Dermis blood vessel endothelial cell (primary cell): ENCODE results near the gene PAXIP1. TPM values are rescaled to one million over a fixed set of nuclear protein-coding genes. Genes with fewer than 3 reads are reported as not detected.
"Not testable (repeated sequence)": the region's sequence is repeated elsewhere in the genome, so short reads cannot be mapped to it uniquely, and the experiment has no call there.

Experiments
- DNase-seq: peaks from one replicate; pipeline ENCODE4 v3.0.0; 2010
- total RNA-seq: library from RNA; depleted of rRNA; stranded (reverse); fragments of >200 nt; gene quantifications from 2 replicates; pipeline ENCODE4 v1.2.3, GENCODE V29; 2014

Gene PAXIP1
- total RNA-seq, 1 donor from 2014 or later: 7.1 TPM

DNA sequence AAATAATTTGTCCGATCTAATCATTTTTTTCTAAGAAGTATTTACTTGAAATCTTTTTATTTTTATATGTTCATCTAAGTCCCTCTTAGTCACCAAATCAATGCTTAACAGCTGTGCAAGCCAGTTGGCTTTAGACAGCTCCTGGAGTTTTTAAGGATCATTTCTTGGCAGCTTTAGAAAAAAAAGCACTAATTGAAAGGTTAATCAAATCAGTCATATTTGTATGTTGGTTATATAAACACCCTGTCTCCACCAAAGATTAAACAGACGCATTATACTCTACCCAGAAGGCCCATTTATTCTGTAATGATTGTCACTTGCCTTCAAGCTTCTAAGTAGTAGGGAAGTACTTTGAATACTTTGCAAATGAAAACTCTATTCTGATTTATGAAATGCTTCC is 60.2 kb downstream of the PAXIP1 start:
- DNase-seq: no peak

DNA sequence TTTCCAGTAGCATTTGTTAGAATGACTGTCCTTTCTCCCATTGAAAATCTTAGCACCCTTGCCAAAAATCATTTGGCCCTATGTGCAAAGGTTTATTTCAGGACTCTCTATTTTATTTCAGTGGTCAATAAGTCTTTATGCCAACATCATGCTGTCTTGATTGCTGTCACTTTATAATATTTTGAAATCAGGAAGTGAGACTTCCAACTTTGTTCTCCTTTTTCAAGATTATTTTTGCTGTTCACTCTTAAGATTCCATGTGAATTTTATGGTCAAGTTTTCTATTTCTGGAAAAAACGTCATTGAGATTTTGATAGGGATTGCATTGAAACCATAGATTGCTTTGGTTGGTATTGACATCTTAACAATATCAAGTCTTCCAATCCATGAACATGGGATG is 65.1 kb downstream of the PAXIP1 start:
- DNase-seq: no peak

GRCh38 chr7:154934353-154934952 is 68.5 kb downstream of the PAXIP1 start:
- DNase-seq: not testable (repeated sequence)

DNA sequence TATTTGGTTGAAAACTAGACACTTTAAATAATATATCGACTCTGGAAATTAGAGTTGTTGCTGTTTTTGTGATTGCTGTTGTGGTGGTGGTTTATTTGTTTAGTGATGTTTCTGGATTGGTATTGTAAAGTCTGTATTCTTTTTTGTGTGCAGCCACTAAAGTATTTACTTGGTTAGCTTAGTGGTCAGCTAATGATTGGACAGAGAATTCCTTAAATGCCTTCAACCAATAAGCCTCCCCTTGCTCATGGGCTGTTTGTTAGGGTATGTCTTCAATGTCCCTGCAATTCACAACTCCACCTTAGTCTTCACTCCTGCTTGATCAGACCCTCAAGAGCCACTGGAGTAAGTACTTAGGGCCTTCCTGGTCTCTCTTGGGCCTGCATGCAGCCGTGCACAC is 71.0 kb downstream of the PAXIP1 start:
- no peak for DNase-seq

DNA sequence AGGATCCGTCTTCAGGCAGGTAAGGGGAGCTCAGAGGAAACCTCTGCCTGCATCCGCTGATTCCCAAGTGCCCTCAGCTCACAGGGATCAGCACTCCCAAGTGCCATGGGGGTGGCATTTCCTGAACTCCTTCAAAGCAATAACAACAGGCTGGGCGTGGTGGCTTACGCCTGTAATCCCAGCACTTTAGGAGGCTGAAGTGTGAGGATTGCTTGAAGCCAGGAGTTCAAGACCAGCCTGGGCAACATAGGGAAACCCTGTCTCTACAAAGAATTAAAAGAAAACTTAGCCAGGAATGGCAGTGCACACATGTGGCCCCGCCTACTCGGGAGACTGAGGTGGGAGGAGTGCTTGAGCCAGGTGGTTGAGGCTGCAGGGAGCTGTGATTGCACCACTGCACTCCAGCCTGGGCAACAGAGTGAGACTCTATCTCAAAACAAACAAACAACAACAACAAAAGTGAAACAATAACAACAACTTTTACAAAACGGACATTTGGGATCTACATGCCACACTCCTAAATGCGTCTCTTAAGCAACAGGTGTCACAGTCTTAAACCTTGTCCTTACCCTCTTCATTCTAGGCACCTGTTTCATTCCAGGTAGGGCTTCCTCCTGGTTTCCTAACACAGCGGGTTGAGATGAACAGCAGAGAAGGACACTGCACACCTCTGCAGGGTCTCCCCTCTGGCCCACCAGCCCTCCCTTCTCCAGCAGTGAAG is 73.8 kb downstream of the PAXIP1 start:
- no peak for DNase-seq

GRCh38 chr7:154928136-154929005 is 74.6 kb downstream of the PAXIP1 start:
- peak; percentile 95 for DNase-seq

DNA sequence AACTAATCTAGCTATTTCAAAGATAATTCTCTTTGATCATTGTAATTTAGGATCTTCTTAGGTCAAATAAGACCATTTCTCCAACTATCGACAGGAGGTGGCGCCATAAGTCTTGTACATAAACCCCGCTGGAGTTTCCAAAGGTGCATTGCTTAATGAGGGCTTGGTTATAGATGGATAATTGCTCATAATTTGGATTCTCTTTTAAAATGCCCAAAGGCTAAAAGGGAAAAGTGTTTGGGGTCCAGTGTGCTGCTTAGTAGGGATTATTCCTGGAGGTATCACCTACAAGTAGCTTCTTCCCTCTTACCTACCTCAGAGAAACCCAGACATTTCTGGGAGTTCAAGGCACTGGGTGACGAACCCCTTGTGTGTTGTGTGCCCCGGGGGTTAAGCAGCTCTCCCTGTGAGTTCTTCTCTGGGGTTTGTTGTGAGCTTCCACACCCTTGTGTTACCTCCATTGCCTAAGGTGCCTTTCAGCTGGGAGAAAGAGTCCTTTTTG is 75.2 kb downstream of the PAXIP1 start:
- DNase-seq: peak; percentile 96

GRCh38 chr7:154922472-154922871 is 80.5 kb downstream of the PAXIP1 start:
- DNase-seq: not testable (repeated sequence)

- DNase-seq: no peak
Observed at GRCh38 chr7:154919344-154920225, 83.3 kb downstream of the PAXIP1 start.

DNA sequence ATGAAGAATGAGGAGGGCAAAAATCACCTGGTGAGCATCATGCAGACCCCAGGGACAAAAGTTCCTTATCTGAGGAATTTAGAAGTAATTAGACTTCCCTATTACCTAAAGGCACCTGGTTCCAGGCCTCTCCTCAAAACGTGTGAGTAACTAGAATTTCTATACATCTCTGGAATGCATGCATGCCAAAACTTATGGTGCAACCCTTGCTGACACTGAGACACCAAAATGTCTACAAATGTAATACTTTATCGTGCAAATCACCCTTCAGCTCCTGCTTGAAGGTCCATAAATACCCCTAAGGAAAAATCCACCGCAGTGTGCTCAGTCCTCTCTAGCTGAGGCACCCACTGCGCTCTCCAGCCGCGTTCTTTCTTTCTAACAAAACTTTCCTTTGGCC is 84.2 kb downstream of the PAXIP1 start:
- no peak for DNase-seq

GRCh38 chr7:154918266-154918665 is 84.7 kb downstream of the PAXIP1 start:
- DNase-seq: no peak

- no peak for DNase-seq
Observed at GRCh38 chr7:154917808-154918160, 85.1 kb downstream of the PAXIP1 start.

GRCh38 chr7:154916856-154917807 is 85.8 kb downstream of the PAXIP1 start:
- DNase-seq: no peak

DNA sequence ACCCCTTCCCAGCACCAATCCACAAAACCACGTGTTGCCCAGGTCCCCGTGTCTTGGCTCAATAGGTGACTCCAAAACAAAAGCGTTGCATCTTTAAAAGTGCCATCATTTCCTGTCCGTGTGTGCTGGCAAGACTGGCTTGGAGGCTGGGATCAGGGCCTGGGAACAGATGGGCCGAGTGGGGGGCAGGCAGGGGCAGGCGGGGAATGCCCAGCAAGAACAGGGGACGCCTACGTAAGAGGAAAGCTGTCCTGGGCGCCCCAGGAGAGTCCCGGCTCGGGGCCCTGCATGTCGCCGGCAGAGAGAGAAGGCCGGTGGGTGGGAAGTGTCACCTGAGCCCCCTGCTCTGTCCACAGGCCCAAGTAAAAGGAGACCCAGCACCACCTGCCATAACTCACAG is 86.5 kb downstream of the PAXIP1 start:
- DNase-seq: no peak

DNA sequence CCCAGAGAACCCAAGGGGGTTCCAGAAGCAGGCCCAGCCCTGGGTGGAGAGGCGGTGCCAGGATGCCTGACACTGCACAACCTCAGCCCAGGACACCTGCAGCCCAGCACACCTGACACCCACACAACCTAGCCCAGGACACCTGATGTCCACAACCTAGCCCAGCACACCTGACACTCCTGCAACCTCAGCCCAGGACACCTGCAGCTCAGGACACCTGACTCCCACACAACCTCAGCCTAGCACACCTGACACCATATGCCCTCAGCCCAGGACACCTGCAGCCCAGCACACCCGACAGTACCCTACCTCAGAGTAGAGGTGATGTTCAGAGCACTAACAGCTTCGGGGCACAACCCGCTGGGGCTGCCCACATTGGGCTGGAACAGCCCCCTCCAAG is 87.3 kb downstream of the PAXIP1 start:
- DNase-seq: no peak

DNA sequence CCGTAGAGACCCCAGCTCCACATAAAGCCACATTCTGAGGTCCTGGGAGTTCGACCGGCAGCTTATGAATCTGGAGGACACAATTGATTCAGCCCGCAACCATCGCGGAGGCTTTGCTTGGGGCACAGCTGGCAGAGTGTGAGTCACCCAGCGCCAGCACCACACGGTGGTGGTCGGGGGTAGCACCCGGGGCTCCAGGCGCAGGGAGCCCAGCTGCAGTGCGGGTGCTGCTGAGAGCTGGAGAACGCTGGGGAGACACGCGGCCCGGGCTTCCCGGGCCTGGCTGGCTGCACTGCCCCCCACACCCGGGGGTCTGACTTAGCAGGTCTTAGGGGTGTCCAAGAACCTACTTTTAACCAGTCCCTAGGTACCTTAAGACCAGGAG is 87.9 kb downstream of the PAXIP1 start:
- no peak for DNase-seq

DNA sequence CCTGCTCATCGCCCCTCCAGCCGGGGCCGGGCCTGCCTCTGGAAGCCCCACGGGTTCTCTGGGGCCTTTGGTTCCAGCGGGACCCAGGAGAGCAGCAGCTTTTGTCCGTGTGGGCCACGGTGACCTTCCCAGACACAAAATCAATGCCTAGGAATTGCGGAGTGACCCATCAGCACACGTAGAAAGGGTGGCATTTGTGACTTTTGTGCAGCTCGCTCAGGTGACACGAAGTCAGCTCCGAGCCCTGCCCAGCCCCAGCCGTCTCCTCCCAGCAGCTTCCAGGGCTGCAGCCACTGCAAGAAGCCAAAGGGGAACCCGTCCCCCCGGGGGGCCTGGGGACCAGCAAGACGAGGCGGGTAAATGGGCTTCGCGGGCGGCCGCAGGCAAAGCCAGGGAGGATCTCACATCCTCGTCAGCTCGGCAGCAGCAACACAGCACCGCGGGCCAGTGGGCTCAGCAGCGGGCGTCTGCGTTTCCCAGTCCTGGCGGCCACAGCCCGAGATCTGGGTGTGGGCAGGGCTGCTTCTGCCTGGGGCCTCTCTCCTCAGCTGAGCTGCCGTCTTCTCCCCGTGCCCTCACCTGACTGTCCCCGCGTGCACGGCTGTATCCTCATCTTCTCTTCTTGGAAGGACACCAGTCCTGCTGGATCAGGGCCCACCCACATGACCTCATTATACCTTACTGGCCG is 88.5 kb downstream of the PAXIP1 start:
- DNase-seq: no peak

DNA sequence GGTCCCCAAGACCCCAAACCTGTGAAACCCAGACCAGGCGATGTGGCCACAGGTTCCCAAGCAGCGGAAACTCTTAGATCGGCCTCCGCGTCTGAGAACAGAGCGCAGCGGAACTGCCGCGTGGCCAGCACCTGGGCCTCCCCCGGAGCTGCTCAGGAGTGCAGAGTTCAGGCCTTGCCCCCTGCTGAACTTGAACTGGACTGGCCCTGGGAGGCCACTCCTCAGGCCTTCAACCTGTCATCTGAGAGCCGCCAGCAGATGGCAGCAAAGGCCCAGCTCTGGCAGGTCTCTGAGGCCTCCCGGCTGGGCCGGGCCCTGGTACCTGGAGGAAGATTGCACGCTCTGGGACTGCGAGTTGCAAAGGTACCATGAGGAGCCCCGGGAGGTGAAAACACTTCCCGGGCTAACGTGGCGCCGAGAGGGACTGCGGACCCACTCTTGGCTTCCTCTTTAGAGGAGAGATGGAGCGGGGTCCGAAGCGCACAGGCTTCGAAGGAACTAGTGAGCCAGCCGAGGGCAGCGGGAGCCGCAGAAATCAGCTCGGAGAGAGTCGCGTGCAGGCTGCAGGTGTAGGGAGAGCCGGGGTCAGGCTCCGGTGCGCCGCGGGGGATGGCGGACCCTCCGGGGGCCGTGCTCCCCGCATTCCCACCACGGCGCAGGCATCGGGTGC is 89.2 kb downstream of the PAXIP1 start:
- DNase-seq: peak; percentile 84

DNA sequence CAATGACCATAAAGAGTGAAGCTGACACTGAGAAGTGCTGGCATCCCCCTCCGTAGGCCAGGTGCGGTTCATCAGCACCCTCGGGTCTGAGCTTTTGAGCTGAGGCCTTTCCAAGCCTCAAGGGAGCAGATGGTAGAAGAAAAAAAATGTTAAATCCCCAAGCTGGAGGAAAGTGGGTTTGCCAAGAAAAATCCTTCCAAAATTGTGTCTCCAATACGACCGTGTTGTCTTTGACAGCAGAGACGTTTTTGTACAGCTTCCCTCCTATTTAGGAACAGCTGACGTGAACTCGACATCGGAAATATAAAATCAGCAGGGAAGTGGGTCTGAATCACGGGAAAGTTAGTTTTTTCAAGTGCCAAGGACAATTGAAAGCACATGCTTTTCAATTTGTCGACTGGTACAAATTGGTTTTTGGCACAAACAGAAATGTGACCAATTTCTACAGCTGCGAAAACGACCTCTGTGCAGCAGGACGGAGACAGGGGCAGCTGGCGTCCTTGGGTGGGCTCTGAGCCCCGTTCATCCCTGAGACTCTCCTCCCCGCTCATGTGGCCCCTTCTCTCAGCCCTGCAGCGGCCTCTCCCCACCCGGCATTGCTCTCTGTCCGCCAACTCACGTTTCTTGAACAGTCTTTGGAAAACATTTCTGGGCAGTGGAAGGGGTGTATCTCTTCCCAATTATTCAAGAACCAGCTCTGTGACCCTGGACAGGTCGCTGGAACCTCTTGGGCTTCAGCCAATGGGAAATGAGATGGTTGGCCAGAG is 89.9 kb downstream of the PAXIP1 start:
- no peak for DNase-seq
